GM03348 (cell line): ENCODE results near the gene GNA15.

ENCODE experiments used
- DNase-seq: peaks from one replicate; pipeline ENCODE4 v3.0.0; 2012; ENCODE audit warnings: low spot score

Gene GNA15

DNA sequence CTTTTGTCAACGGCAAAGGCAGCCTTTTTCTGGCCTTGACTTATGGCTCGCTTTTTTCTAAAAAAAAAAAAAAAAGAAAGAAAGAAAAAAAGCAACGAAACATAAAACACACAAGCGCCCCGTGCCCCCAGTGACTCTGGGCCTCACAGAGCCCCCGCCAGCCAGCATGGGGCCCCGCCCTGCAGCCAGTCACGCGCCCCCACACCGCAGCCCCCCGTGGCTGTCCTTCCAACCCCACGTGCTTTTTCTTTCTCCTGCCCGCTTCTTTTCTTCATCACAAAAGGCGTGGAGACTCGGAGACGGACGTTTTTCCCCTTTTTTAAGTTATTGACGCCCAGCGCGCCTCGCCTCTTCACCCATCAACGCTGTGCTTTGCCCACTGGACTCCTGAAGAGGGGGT lies 14.4 kb upstream of the GNA15 start:
- no peak for DNase-seq

DNA sequence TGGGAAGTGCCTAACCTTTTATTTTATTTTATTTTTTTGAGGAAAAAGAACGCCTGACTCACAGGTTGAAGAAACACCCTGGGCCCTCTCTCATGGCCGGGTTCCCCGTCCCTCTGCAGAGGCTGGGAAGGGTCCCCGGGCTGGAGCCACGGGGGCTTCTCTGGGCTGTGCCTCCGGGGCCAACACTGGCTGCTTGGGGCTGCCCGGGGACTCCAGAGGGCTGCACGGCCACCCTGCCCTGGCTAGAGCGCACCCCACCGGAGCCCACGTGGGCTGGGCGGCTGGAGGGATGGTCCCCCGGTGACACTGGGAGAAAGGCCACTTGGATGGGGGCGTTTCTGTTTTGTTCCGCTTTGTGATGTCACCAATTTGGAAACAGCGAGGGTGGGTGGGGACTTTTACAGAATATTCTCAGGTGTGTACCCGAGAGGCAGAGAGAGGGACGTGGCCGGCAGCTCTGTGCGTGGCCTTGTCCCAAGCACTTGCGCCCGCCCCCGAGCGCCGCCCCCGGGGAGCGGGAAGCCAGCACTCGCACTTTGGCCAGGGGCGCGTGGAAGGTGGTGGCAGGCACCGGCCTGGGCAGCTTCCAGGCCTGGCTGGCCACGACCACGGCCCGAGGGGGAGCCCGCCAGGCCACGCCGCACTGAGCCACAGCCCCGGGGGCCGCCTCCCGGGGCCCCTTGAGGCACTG lies 13.9 kb upstream of the GNA15 start:
- no peak for DNase-seq

DNA sequence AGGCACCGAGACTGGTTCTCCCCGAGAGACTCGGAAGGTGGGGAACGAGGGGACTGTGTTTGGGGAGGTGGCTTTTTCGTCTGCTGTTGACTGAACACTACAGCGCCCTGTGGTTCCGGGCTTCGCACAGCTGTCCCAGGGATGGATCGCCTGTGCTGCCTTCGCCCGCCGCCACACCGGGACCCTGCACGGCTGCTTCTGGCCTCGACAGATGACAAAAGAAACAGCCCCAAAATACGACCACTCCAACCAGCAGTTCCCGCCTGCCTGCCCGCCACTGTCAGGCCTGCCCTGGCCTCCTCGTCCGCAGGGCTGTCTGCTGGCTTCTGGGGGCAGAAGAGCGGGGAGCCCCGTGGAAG lies 13.3 kb upstream of the GNA15 start:
- no peak for DNase-seq

GRCh38 chr19:3123088-3123721 lies 12.6 kb upstream of the GNA15 start:
- no peak for DNase-seq

- DNase-seq = no peak
Measured at GRCh38 chr19:3123956-3124355, 11.9 kb upstream of the GNA15 start.

DNA sequence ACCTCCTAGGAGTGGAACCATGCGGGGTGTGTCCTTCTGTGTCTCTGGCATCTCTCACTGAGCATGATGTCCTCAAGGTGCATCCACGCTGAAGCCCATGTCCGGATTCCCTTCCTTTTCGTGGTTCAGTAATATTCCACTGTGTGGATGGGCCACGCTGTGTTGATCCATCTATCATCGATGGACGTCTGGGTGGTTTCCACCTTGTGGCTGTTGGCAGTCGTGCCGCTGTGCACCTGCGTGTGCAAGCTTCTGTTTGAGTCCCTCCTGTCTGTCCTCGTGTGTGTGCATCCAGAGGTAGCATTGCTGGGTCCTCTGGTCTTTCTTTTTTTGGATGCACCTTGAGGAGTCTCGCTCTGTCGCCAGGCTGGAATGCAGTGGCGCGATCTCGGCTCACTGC lies 11.2 kb upstream of the GNA15 start:
- DNase-seq = no peak

- DNase-seq = peak; percentile 74
Measured at GRCh38 chr19:3125900-3126524, 9.8 kb upstream of the GNA15 start.

DNA sequence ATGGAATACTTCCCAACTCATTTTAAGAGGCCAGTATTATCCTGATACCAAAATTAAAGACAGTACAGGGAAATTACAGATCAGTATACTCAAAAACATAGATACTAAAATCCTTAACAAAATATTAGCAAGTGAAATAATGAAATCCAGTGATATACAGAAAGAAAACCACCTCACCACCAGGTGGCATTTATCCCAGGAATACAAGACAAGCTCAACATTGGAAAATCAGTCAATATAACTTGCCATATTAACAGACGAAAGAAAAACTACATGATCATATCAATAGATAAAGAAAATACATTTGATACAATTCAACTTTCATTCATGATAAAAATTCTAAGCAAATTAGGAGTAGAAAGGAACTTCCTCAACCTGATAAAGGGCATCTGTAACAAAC lies 6.7 kb upstream of the GNA15 start:
- peak; percentile 58 for DNase-seq

GRCh38 chr19:3131168-3131567 lies 4.7 kb upstream of the GNA15 start:
- no peak for DNase-seq

- DNase-seq = peak; percentile 70
Measured at GRCh38 chr19:3132971-3133792, 2.7 kb upstream of the GNA15 start.

DNA sequence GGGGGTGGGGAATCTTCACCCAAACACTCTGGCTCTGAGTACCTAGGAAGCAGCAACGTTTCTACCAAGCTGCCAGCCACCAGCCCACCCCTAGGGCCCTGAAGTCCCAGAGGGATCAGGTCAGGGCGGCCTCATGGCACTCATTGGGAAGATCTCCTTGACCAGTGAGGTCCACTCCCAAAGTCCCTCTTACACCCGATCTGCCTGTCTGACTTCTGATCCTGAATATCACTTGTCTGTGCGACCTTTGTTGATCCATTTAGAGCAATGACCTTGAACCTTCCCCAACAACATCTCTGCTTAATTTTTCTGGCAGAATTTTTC lies 2.1 kb upstream of the GNA15 start:
- DNase-seq = no peak

DNA sequence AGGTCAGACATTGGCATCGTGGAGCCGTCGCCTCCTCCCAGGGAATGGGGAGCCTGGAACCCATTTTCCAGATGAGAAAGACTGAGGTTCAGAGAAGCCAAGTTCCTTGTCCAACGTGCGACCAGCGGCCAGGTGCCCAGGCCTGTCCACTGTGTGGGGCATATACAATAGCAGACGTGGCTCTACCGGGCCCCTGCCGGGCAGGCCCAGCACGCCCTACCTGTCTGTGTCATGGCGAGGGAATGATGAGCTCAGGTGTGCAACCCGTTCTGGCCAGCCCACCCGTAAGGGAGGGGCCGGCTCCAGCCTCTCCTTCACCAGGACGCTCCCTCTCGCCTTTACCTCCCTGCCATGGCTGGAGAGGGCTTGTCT lies 837 bp downstream of the GNA15 start:
- DNase-seq = no peak

GRCh38 chr19:3137119-3137518 lies 1.3 kb downstream of the GNA15 start:
- no peak for DNase-seq

GRCh38 chr19:3138268-3138667 lies 2.4 kb downstream of the GNA15 start:
- no peak for DNase-seq

- no peak for DNase-seq
Measured at GRCh38 chr19:3140667-3141038, 4.8 kb downstream of the GNA15 start.

- peak; percentile 88 for DNase-seq
Measured at GRCh38 chr19:3142292-3142670, 6.4 kb downstream of the GNA15 start.

GRCh38 chr19:3142781-3143337 lies 7.0 kb downstream of the GNA15 start:
- no peak for DNase-seq

DNA sequence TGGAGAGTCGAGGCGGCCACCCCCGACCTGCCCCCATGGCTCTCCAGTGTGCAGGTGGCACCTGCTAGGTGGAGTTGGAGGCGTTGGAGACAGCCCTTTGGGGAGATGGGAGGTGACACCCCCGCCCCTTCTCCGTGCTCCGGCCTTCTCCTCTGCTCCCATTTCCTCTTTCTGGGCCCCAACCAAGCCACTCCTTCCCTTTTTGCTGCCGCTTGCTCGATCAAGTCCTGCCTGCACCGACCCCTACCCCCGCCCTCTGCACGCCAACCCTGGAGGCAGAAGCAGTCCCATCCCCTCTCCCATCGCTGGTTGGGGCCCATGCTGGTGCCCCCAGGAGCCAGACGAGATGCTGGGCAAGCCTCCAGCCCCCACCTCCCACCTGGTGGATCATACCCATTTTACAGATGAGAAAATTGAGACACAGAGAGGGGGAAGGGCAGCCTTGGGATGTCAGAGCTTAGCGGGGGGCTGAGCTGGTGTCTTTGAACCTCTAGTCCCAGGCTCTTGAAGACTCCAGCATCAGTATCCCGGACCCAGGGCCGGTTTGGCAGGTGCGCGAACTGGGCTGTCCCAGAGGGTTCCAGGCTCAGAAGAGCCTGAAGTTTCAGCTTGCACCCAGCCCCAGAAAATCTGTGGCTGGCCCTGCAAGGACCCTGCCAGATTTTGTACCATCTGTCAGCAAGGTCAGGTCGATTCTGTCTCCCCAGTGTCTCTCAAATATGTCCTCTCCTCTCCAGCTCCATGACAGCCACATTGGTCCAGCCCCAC lies 10.3 kb downstream of the GNA15 start:
- DNase-seq = no peak

GRCh38 chr19:3146677-3147100 lies 10.9 kb downstream of the GNA15 start:
- DNase-seq = no peak

GRCh38 chr19:3148503-3148902 lies 12.7 kb downstream of the GNA15 start:
- DNase-seq = no peak

GRCh38 chr19:3149089-3149488 lies 13.3 kb downstream of the GNA15 start:
- no peak for DNase-seq
